Fibroblast of lung (primary cell): ENCODE measurements around the gene GNPTAB.

ENCODE experiments used
- EZH2 ChIP-seq: IDR thresholded peaks from 2 replicates; pipeline ENCODE4 v1.5.1; 2012; ENCODE audit warnings: low read length, control low read depth, mild to moderate bottlenecking; ENCODE audit errors: missing control alignments
- TF ChIP-seq, protein P1 (sequence below), 2 donors: IDR thresholded peaks in 1 of 2; conservative IDR thresholded peaks in 1 of 2; 1 replicate in 1 of 2; 2 replicates in 1 of 2; pipeline ENCODE4 v1.5.1; 2011 to 2012; ENCODE audit warnings: low read length in 2 of 2, control low read depth in 1 of 2, inconsistent platforms in 1 of 2, low read depth in 1 of 2, mild to moderate bottlenecking in 1 of 2

DNA sequence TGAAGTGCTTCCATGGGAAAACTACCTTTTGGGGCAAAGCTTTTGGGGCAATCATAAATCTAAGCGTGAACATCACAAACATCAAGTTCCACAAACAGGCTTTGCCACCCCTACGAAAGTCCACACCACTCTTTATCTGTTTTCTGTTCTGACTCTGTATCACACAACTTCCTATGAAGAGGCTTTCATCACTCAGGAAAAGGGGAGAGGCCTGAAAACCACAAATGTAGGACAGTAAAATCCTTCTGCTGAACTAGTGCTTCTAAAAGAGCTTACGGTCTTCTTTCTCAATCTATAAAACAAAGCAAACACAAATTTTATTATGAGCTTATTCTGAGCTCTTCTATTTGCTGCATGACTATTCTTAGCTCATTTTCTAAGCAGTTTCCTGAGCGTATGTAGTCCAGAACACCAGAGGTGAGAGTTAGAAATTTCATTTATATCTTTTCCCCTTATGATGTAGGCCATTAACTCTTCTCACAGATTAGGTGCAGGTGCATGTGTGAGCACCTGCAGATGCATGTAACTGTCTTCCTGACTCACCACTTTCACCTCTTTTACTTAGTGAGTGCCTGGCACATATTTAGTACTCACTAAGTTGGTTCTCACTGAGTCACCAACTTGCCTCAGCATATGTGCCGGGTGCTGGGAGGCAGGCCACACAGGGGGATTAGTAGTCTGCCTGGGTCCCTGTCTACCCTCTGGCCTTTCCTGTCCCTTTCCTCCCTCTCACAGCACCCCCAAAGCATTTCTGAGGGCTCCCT, 58.6 kb downstream of the GNPTAB start:
- TF ChIP-seq, protein P1, sequence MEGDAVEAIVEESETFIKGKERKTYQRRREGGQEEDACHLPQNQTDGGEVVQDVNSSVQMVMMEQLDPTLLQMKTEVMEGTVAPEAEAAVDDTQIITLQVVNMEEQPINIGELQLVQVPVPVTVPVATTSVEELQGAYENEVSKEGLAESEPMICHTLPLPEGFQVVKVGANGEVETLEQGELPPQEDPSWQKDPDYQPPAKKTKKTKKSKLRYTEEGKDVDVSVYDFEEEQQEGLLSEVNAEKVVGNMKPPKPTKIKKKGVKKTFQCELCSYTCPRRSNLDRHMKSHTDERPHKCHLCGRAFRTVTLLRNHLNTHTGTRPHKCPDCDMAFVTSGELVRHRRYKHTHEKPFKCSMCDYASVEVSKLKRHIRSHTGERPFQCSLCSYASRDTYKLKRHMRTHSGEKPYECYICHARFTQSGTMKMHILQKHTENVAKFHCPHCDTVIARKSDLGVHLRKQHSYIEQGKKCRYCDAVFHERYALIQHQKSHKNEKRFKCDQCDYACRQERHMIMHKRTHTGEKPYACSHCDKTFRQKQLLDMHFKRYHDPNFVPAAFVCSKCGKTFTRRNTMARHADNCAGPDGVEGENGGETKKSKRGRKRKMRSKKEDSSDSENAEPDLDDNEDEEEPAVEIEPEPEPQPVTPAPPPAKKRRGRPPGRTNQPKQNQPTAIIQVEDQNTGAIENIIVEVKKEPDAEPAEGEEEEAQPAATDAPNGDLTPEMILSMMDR (conservative IDR thresholded peaks at IDR 0.05 in 1 of 2, IDR thresholded peaks at IDR 0.05 in 1 of 2; ENCODE audit: low read depth in 1 of 2, low read length in 2 of 2): no peak
- no peak for TF ChIP-seq EZH2
